ENCODE data around the gene TATDN2.
A peak's percentile ranks its signal among the peaks of the same experiment; 100 is the strongest.

TATDN2 gene

DNA sequence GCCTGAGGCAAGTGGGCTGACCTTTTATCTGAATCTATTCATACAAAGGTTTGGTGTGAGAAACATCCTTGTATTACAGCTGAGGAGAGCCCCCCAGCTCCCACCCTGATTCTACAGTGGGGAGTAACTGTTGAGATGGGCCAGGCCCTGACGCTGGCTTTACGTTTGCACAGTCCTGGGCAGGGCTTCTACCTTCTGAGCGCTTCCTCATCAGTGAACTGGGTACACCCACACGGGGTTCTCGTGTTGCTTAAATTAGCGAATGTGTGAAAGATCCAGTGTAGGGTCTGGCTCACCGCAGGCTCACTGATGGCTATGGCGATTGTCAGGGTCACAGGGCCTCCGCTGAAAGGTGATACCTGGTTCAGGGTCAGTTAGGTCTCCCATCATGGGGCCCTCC lies 51.8 kb downstream of the TATDN2 start:
- Mint-ChIP-seq H3K27ac (no peak overlapping the region), H3K9me3 (no peaks in the 10 kb centered on the region), H3K36me3 (ENCODE audit: low read depth) (peaks cover 57% of the 10 kb centered on the region), H3K27me3 (ENCODE audit: low read depth) (no peaks in the 10 kb centered on the region), H3K4me1 (ENCODE audit: low read depth) (peaks cover 7% of the 10 kb centered on the region), H3K4me3 (no peak overlapping the region)
- no peak for DNase-seq (ENCODE audit: low spot score)

- no peak for DNase-seq (ENCODE audit: low spot score)
- Mint-ChIP-seq H3K27me3 (ENCODE audit: low read depth) (no peaks in the 10 kb centered on the region), H3K9me3 (no peaks in the 10 kb centered on the region), H3K36me3 (ENCODE audit: low read depth) (peaks cover 67% of the 10 kb centered on the region), H3K4me3 (no peak overlapping the region), H3K4me1 (ENCODE audit: low read depth) (peaks cover 7% of the 10 kb centered on the region), H3K27ac (no peak overlapping the region)
Observed at GRCh38 chr3:10303105-10303504, 54.8 kb downstream of the TATDN2 start.

DNA sequence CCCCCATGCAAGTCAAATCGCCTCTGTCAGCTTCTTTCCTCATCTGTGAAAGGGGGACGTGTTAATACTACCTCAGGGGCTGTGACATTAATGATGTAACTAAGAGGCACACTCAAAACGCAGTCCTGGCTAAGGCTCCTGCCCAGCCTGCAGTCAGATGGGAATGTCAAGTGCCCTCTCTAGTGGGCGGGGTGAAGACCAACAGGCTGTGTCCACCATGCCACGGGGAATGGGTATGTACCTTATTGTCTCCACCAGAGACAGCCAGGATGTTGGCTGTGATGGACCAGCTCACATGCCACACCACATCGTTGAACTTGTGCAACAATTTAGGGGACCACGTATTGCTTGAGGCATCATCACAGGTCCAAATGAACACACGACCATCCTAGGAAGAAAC lies 55.5 kb downstream of the TATDN2 start:
- H3K27me3 Mint-ChIP-seq (ENCODE audit: low read depth): no peaks in the 10 kb centered on the region
- no peak overlapping the region for H3K4me3 Mint-ChIP-seq
- peaks cover 8% of the 10 kb centered on the region for H3K4me1 Mint-ChIP-seq (ENCODE audit: low read depth)
- peaks cover 71% of the 10 kb centered on the region for H3K36me3 Mint-ChIP-seq (ENCODE audit: low read depth)
- no peak for DNase-seq (ENCODE audit: low spot score)
- no peak overlapping the region for H3K27ac Mint-ChIP-seq
- H3K9me3 Mint-ChIP-seq: no peaks in the 10 kb centered on the region

GRCh38 chr3:10304905-10305304 lies 56.6 kb downstream of the TATDN2 start:
- H3K4me3 Mint-ChIP-seq: no peak overlapping the region
- H3K27ac Mint-ChIP-seq: no peak overlapping the region
- no peak for DNase-seq (ENCODE audit: low spot score)
- no peaks in the 10 kb centered on the region for H3K27me3 Mint-ChIP-seq (ENCODE audit: low read depth)
- peaks cover 68% of the 10 kb centered on the region for H3K36me3 Mint-ChIP-seq (ENCODE audit: low read depth)
- peaks cover 4% of the 10 kb centered on the region for H3K4me1 Mint-ChIP-seq (ENCODE audit: low read depth)
- H3K9me3 Mint-ChIP-seq: no peaks in the 10 kb centered on the region

DNA sequence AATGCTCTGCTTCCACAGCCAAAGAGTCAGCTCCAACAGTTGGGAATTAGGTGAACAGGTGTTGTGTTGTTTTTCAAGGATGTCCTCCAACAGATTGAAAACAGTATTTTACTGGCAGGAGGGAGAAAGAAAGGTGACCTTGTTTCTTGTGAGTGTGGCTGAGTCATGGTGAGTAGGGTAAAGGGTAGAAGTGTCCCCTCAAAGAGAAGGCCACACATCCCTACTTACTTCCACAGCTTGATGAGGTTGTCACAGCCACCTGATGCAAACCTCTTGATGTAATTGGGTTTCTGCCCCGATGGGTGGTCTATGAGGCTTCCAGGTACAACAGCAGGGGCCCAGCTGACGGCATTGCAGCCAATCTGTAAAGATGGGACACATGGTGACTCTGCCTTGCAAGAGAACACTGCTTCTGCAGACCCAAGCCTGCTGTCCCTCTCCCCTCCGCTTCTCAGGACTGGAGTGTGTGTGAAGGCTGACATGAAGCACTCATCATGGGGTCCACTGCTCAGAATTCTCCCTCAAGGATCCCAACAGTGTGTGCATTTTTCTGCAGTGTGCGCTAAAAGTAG lies 57.2 kb downstream of the TATDN2 start:
- Mint-ChIP-seq H3K27ac (no peak overlapping the region), H3K4me3 (no peak overlapping the region), H3K4me1 (ENCODE audit: low read depth) (peaks cover 4% of the 10 kb centered on the region), H3K9me3 (no peaks in the 10 kb centered on the region), H3K27me3 (ENCODE audit: low read depth) (no peaks in the 10 kb centered on the region), H3K36me3 (ENCODE audit: low read depth) (peaks cover 69% of the 10 kb centered on the region)
- no peak for DNase-seq (ENCODE audit: low spot score)

DNA sequence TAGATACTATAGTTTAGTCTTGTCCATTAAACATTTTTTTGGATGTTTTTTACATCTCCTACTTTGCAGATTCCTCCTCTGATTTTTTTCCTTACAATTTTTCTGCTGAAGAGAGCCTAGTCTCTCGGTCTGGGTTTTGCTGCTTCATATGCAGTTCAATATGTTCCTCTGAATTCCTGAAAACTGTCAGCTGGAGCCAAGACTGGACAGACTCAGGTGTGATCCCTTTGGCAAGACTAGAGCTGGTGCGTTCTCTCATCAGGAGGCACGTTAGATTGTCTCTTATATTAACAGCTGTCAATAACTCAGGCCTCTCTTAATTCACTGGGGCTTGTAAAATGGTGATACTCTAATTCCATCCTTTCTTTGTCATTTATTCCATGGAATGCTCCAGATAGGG lies 57.9 kb downstream of the TATDN2 start:
- Mint-ChIP-seq H3K27ac (no peak overlapping the region), H3K36me3 (ENCODE audit: low read depth) (peaks cover 69% of the 10 kb centered on the region), H3K27me3 (ENCODE audit: low read depth) (no peaks in the 10 kb centered on the region), H3K4me1 (ENCODE audit: low read depth) (peaks cover 4% of the 10 kb centered on the region), H3K9me3 (no peaks in the 10 kb centered on the region), H3K4me3 (no peak overlapping the region)
- DNase-seq (ENCODE audit: low spot score): no peak

DNA sequence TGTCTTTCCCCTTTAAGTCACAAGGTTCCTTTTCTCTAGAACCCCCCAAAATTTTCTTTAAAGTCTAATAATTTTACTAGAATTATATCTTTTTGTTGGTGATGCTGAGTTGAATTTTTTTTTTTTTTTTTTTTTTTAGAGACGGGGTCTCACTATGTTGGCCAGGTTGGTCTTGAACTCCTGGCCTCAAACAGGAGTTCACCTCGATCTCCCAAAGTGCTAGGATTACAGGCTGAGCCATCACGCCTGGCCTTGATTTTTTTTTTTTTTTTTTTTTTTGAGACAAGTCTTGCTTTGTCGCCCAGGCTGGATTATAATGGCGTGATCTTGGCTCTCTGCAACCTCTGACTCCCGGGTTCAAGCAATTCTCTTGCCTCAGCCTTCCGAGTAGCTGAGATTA lies 60.4 kb downstream of the TATDN2 start:
- peaks cover 68% of the 10 kb centered on the region for H3K36me3 Mint-ChIP-seq (ENCODE audit: low read depth)
- H3K27ac Mint-ChIP-seq: no peak overlapping the region
- DNase-seq (ENCODE audit: low spot score): no peak
- no peaks in the 10 kb centered on the region for H3K27me3 Mint-ChIP-seq (ENCODE audit: low read depth)
- no peaks in the 10 kb centered on the region for H3K9me3 Mint-ChIP-seq
- peaks cover 4% of the 10 kb centered on the region for H3K4me1 Mint-ChIP-seq (ENCODE audit: low read depth)
- no peak overlapping the region for H3K4me3 Mint-ChIP-seq

DNA sequence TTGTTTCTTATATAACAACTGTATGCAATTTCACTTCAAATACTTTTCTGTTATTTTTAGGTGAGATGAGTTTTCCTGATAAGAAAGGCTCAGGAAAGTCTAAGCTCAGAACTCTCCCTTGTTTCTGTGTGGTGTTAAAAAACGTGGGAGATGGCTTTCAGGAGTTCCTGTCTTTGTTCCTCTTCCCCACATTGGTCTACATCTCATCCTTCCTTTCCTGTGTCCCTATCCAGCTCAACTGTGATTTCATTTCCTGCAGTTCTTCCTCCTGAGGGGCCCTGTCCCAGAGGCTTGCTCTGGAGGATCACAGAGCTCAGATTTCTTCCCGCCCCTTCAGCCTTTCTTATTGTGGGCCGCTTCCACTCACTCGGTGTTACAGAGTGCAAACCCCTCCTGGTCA lies 61.5 kb downstream of the TATDN2 start:
- H3K27me3 Mint-ChIP-seq (ENCODE audit: low read depth): no peaks in the 10 kb centered on the region
- peaks cover 4% of the 10 kb centered on the region for H3K4me1 Mint-ChIP-seq (ENCODE audit: low read depth)
- no peak for DNase-seq (ENCODE audit: low spot score)
- no peak overlapping the region for H3K4me3 Mint-ChIP-seq
- peaks cover 65% of the 10 kb centered on the region for H3K36me3 Mint-ChIP-seq (ENCODE audit: low read depth)
- no peaks in the 10 kb centered on the region for H3K9me3 Mint-ChIP-seq
- H3K27ac Mint-ChIP-seq: peak overlapping the region; percentile 46

DNA sequence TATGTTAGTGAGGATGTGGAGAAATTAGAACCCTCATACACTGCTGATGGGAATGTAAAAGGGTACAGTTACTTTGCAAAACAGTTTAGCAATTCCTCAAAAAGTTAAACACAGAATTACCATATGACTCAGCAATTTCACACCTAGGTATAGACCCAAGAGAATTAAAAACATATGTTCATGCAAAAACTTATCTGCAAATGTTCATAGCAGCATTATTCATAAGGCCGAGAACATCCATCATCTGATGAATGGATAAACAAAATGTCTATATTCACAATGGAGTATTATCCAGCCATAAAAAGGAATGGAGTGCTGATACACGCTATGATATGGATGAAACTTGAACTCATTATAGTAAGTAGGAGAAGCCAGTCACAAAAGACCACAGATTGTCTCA lies 62.3 kb downstream of the TATDN2 start:
- H3K27ac Mint-ChIP-seq: peak overlapping the region; percentile 19
- no peak overlapping the region for H3K4me3 Mint-ChIP-seq
- peaks cover 4% of the 10 kb centered on the region for H3K4me1 Mint-ChIP-seq (ENCODE audit: low read depth)
- no peaks in the 10 kb centered on the region for H3K27me3 Mint-ChIP-seq (ENCODE audit: low read depth)
- no peak for DNase-seq (ENCODE audit: low spot score)
- no peaks in the 10 kb centered on the region for H3K9me3 Mint-ChIP-seq
- peaks cover 58% of the 10 kb centered on the region for H3K36me3 Mint-ChIP-seq (ENCODE audit: low read depth)

DNA sequence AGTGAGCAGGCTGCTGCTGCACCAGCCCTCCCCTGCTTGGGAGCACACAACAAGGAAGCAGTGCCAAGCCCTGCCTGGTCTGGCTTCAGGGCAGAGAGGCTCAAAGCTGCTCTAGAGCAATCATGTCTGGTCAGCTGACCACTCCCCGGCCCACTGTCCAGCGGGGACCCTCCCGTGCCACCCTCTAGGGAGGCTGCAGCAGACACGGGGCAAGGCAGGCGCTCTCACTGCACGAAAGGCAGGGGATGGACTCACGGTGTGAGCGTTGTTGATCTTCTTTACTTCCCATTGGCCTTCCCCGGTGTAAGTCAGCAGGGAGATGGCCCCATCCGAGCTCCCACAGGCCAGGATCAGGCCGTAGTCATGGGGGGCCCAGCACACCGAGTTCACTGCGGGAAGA lies 63.5 kb downstream of the TATDN2 start:
- no peak overlapping the region for H3K27ac Mint-ChIP-seq
- no peak for DNase-seq (ENCODE audit: low spot score)
- H3K36me3 Mint-ChIP-seq (ENCODE audit: low read depth): peaks cover 49% of the 10 kb centered on the region
- no peaks in the 10 kb centered on the region for H3K27me3 Mint-ChIP-seq (ENCODE audit: low read depth)
- H3K4me1 Mint-ChIP-seq (ENCODE audit: low read depth): peaks cover 4% of the 10 kb centered on the region
- no peak overlapping the region for H3K4me3 Mint-ChIP-seq
- H3K9me3 Mint-ChIP-seq: no peaks in the 10 kb centered on the region

GRCh38 chr3:10312391-10312790 lies 64.1 kb downstream of the TATDN2 start:
- Mint-ChIP-seq H3K4me3 (no peak overlapping the region), H3K27ac (no peak overlapping the region), H3K9me3 (no peaks in the 10 kb centered on the region), H3K36me3 (ENCODE audit: low read depth) (peaks cover 45% of the 10 kb centered on the region), H3K4me1 (ENCODE audit: low read depth) (peaks cover 4% of the 10 kb centered on the region), H3K27me3 (ENCODE audit: low read depth) (no peaks in the 10 kb centered on the region)
- DNase-seq (ENCODE audit: low spot score): no peak

- Mint-ChIP-seq H3K4me1 (ENCODE audit: low read depth) (peaks cover 4% of the 10 kb centered on the region), H3K27me3 (ENCODE audit: low read depth) (no peaks in the 10 kb centered on the region), H3K9me3 (no peaks in the 10 kb centered on the region), H3K4me3 (no peak overlapping the region), H3K27ac (no peak overlapping the region), H3K36me3 (ENCODE audit: low read depth) (peaks cover 43% of the 10 kb centered on the region)
- DNase-seq (ENCODE audit: low spot score): no peak
Observed at GRCh38 chr3:10312861-10313260, 64.6 kb downstream of the TATDN2 start.

GRCh38 chr3:10315101-10315500 lies 66.8 kb downstream of the TATDN2 start:
- H3K27me3 Mint-ChIP-seq (ENCODE audit: low read depth): no peaks in the 10 kb centered on the region
- H3K4me1 Mint-ChIP-seq (ENCODE audit: low read depth): peaks cover 11% of the 10 kb centered on the region
- peaks cover 36% of the 10 kb centered on the region for H3K36me3 Mint-ChIP-seq (ENCODE audit: low read depth)
- no peaks in the 10 kb centered on the region for H3K9me3 Mint-ChIP-seq
- no peak overlapping the region for H3K4me3 Mint-ChIP-seq
- no peak overlapping the region for H3K27ac Mint-ChIP-seq
- DNase-seq (ENCODE audit: low spot score): no peak

DNA sequence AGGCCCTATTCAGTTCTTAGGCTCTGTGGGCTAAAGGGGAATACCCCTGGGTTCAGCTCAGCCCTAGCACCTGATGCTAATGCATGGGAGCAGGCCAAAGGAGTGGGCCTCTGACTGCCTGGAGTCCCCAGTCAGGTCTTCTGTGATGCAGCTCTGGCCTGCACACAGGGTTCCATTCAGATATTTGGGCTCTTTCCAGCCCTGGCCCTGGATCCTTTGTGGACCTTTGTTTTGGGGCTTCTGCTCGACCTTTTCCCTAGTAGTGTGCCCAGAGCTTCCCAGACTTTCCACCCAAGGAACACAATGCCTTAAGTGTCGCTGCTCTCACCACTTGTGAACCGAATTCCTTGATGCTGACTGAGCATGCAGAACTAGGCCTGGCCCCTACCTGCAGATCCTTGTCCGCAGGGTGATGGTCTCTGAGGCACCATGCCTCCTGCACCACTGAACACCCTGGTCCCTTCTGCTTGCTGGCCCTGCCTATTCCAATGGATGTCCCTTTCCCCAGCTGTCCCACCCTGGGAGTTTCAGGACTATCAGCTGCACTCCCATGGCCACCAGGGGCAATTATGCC lies 67.6 kb downstream of the TATDN2 start:
- Mint-ChIP-seq H3K27ac (no peak overlapping the region), H3K36me3 (ENCODE audit: low read depth) (peaks cover 31% of the 10 kb centered on the region), H3K27me3 (ENCODE audit: low read depth) (no peaks in the 10 kb centered on the region), H3K4me1 (ENCODE audit: low read depth) (peaks cover 11% of the 10 kb centered on the region), H3K9me3 (no peaks in the 10 kb centered on the region), H3K4me3 (no peak overlapping the region)
- no peak for DNase-seq (ENCODE audit: low spot score)

- peaks cover 19% of the 10 kb centered on the region for H3K4me1 Mint-ChIP-seq (ENCODE audit: low read depth)
- no peak overlapping the region for H3K4me3 Mint-ChIP-seq
- peaks cover 20% of the 10 kb centered on the region for H3K36me3 Mint-ChIP-seq (ENCODE audit: low read depth)
- H3K27ac Mint-ChIP-seq: no peak overlapping the region
- no peaks in the 10 kb centered on the region for H3K9me3 Mint-ChIP-seq
- no peak for DNase-seq (ENCODE audit: low spot score)
- H3K27me3 Mint-ChIP-seq (ENCODE audit: low read depth): no peaks in the 10 kb centered on the region
Observed at GRCh38 chr3:10317311-10317960, 69.2 kb downstream of the TATDN2 start.

All from T-helper 2 cell treated with Interferon-gamma antibody and Interleukin-4, amounts not matched to agents 5 μg/mL and 100 μg/mL, for 36 hours (primary cell).